Esophagus squamous epithelium (tissue), 5 donors: Measurements from ENCODE around the gene ANGPTL2. TPM values are rescaled to one million over a fixed set of nuclear protein-coding genes. Genes with fewer than 3 reads are reported as not detected.

Source experiments
- DNase-seq: peaks from one replicate; lab custom pipeline; 2025; lab: John Stamatoyannopoulos, UW
- H3K27ac ChIP-seq, 4 donors: fragments of 200-600 bp; sonication (generic); one replicate each; pipeline ENCODE4 v1.5.1; 2016 to 2019; ENCODE audit warnings: mild to moderate bottlenecking in 1 of 4
- H3K27me3 ChIP-seq, 4 donors: fragments of 200-600 bp; sonication (generic); 1 replicate in 3 of 4; 2 replicates in 1 of 4; pipeline versions ENCODE4 v1.5.1 to v1.6.0; 2017 to 2021; ENCODE audit warnings: antibody characterized with exemption in 1 of 4
- H3K36me3 ChIP-seq, 3 donors: fragments of 200-600 bp; sonication (generic); one replicate each; pipeline ENCODE4 v1.5.1; 2016 to 2019
- H3K4me1 ChIP-seq, 3 donors: fragments of 200-600 bp; sonication (generic); one replicate each; pipeline ENCODE4 v1.5.1; 2017 to 2019
- H3K4me3 ChIP-seq, 4 donors: fragments of 200-600 bp; sonication (generic); 1 replicate in 3 of 4; 2 replicates in 1 of 4; pipeline ENCODE4 v1.5.1; 2016 to 2019; ENCODE audit warnings: mild to moderate bottlenecking in 2 of 4, moderate library complexity in 1 of 4
- H3K9me3 ChIP-seq, 3 donors: fragments of 200-600 bp; sonication (generic); one replicate each; pipeline ENCODE4 v1.5.1; 2016 to 2019
- POLR2A ChIP-seq, 4 donors: fragments of 450-650 bp; IDR thresholded peaks; one replicate each; pipeline ENCODE4 v1.6.1; 2017; ENCODE audit warnings: antibody characterized with exemption in 4 of 4, mild to moderate bottlenecking in 4 of 4, moderate library complexity in 3 of 4
- WGBS, 2 donors: methylation state at CpG; one replicate each; pipeline ENCODE4 v1.1.5; 2018; 5-methylcytosine and 5-hydroxymethylcytosine counted together
- intact Hi-C: fragments of 100-400 bp; cut with DNase I; formaldehyde crosslinking; loops from one replicate; pipeline ENCODE4 v1.15.0; 2022
- total RNA-seq, 4 donors: library from RNA; depleted of rRNA; stranded (reverse); fragments of >200 nt; gene quantifications; one replicate each; pipeline ENCODE4 v1.1.0, GENCODE V29; 2016
- TF ChIP-seq, protein P1 (sequence below), 6 experiments: fragments of 450-650 bp in 4 of 6; fragments of 200-600 bp in 2 of 6; sonication (generic) in 2 of 6; IDR thresholded peaks; one replicate each; pipeline ENCODE4 v1.5.1; 2016 to 2019; ENCODE audit warnings: antibody characterized with exemption in 6 of 6, mild to moderate bottlenecking in 4 of 6, moderate library complexity in 4 of 6
- donor health status: DM: yes; HTN: yes; CAD: no.

Gene ANGPTL2
- total RNA-seq, 4 donors from 2014 or later: 2.4 to 24.6 (median 7.6) TPM

DNA sequence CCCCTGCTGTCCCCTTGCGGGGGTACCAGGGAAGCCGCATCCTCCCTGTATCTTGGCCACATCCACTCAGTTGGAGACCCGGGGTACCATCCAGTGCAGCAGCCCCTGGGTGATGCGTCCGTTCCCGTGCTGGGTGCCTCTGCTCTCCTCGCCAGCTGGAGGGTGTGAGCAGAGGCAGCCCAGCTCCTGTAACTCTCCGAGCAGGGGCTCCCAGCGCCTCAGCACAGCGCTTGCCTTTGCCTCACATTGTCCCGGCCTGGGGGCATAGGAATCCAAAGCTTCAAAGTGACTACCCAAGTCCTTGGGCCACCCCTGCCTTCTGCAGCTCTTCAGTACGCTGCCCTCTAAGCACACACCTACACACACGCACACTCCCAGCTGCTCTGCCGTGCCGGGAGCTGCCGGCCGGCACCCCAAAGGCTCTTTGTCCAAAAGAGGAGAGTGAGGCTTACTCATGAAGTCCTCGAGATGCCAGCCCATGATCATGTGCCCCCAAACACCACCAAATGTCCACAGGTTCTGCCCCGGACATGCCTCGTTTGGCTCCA, 733 bp downstream of the ANGPTL2 start:
- H3K4me1 ChIP-seq: peaks cover 18 to 74% (median 35%) of the 10 kb centered on the region in 3 donors
- TF ChIP-seq, protein P1, sequence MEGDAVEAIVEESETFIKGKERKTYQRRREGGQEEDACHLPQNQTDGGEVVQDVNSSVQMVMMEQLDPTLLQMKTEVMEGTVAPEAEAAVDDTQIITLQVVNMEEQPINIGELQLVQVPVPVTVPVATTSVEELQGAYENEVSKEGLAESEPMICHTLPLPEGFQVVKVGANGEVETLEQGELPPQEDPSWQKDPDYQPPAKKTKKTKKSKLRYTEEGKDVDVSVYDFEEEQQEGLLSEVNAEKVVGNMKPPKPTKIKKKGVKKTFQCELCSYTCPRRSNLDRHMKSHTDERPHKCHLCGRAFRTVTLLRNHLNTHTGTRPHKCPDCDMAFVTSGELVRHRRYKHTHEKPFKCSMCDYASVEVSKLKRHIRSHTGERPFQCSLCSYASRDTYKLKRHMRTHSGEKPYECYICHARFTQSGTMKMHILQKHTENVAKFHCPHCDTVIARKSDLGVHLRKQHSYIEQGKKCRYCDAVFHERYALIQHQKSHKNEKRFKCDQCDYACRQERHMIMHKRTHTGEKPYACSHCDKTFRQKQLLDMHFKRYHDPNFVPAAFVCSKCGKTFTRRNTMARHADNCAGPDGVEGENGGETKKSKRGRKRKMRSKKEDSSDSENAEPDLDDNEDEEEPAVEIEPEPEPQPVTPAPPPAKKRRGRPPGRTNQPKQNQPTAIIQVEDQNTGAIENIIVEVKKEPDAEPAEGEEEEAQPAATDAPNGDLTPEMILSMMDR (IDR thresholded peaks at IDR 0.05): no peak
- no peak for TF ChIP-seq POLR2A (IDR thresholded peaks at IDR 0.05)
- intact Hi-C loops: loop anchor here (5.0 kb wide), 1 partner anchor 76 kb away; no protein-coding TSS in a partner anchor

DNA sequence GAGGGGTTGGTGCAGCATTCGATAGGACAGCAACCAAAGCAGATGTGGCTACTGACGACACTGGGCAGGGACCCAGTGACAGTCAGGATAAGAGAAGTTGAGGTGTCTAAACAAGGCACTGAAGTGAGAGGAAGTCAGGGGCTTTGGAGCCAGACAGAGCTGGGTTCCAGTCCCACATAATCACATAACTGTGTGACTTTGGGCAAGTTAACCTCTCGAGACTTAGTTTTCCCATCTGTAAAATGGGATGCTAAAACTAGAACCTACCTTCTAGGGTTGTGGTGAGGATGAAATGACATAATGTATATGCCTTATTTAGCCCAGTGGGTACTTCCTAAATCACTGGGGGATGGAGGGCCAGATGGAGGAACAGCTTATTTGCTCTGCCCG, 3.1 kb downstream of the ANGPTL2 start:
- H3K27me3 ChIP-seq: peaks cover 0 to 5% (median 0%) of the 10 kb centered on the region in 4 donors
- WGBS, 2 donors: 72 to 84% methylated on average over 4 of the region's 4 CpGs
- no peak for DNase-seq
- no peak overlapping the region for H3K27ac ChIP-seq
- peaks cover 18 to 86% (median 35%) of the 10 kb centered on the region in 3 donors for H3K4me1 ChIP-seq
- H3K4me3 ChIP-seq: no peak overlapping the region
- H3K36me3 ChIP-seq: peaks cover 0 to 6% (median 0%) of the 10 kb centered on the region in 3 donors
- TF ChIP-seq POLR2A (IDR thresholded peaks at IDR 0.05): no peak
- TF ChIP-seq, protein P1 (IDR thresholded peaks at IDR 0.05): no peak
- intact Hi-C loops: no loop called here
- H3K9me3 ChIP-seq: no peaks in the 10 kb centered on the region

More for the DNA sequence above, 733 bp downstream of the ANGPTL2 start:
- H3K27me3 ChIP-seq: peaks cover 0 to 5% (median 0%) of the 10 kb centered on the region in 4 donors
- WGBS, 2 donors: 30 to 42% methylated on average over 10 to 11 of the region's 20 CpGs
- peak overlapping the region; percentile 32 to 69 (median 60) for H3K4me3 ChIP-seq
- H3K27ac ChIP-seq: peak overlapping the region; percentile 79 to 96 (median 92)
- H3K9me3 ChIP-seq: no peaks in the 10 kb centered on the region
- no peak for DNase-seq
- H3K36me3 ChIP-seq: peaks cover 0 to 6% (median 0%) of the 10 kb centered on the region in 3 donors

DNA sequence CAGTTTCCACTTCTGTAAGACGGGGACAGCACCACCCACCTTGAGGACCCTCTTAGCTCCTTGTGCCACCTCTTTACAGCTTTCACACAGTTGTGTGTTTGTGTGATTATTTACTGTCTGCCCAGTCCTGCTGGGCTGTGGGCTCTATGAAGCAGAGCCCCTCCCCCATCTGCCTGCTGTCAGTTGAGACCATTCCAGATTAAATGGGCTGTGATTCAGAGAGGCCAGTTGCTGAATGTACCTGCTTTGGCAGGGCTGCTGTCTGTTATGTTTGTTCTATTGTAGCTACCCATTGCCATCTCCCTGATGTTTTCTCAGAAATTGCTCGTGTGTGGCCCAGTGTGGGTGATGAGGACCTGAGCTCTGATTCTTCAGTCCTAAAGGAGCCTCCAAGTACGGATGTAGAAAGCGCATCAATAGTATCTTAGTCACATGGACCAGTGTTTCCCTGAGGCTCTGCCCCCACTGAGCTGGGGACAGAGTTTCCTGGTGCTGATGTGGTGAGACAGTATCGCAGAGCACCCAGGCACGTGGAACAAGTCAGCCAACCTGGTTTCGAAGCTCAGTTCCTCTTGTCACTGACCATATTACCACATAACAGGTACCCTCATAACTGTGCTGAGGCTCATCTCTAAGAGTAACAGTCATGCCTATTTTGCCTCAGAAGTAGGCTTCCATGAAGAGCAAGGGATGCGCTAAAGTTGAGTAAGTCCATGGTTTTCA, 3.7 kb downstream of the ANGPTL2 start:
- Histone ChIP-seq H3K27ac (no peak overlapping the region), H3K4me1 (peaks cover 18 to 84% (median 34%) of the 10 kb centered on the region in 3 donors), H3K4me3 (no peak overlapping the region), H3K9me3 (no peaks in the 10 kb centered on the region), H3K27me3 (peaks cover 0 to 5% (median 0%) of the 10 kb centered on the region in 4 donors), H3K36me3 (peaks cover 0 to 6% (median 0%) of the 10 kb centered on the region in 3 donors)
- no peak for DNase-seq
- WGBS, 2 donors: 69 to 89% methylated on average over 7 to 8 of the region's 8 CpGs
- intact Hi-C loops: no loop called here
- no peak for TF ChIP-seq POLR2A (IDR thresholded peaks at IDR 0.05)
- TF ChIP-seq, protein P1 (IDR thresholded peaks at IDR 0.05): no peak

DNA sequence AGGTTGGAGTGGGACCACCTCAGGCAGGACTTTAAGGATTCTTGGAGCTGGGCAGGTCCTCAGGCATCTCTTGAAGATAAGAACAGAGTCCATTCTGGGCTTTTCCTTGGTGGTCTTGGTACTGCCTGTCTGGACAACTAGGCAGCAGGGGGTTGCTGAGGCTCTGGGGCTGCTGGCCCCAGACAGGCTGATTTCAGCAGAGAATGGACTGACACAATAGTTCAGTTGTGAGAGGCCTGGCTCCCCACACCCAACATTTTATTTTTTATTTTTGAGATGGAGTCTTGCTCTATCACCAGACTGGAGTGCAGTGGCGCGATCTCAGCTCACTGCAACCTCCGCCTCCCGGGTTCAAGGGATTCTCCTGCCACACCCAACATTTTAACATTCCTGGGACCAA, 4.6 kb downstream of the ANGPTL2 start:
- peaks cover 14 to 84% (median 32%) of the 10 kb centered on the region in 3 donors for H3K4me1 ChIP-seq
- no peak overlapping the region for H3K27ac ChIP-seq

More for the DNA sequence above, 4.6 kb downstream of the ANGPTL2 start:
- TF ChIP-seq, protein P1 (IDR thresholded peaks at IDR 0.05): no peak
- TF ChIP-seq POLR2A (IDR thresholded peaks at IDR 0.05): no peak
- Histone ChIP-seq H3K9me3 (no peaks in the 10 kb centered on the region), H3K27me3 (peaks cover 0 to 5% (median 0%) of the 10 kb centered on the region in 4 donors), H3K36me3 (peaks cover 0 to 6% (median 0%) of the 10 kb centered on the region in 3 donors), H3K4me3 (no peak overlapping the region)
- DNase-seq: no peak
- intact Hi-C loops: no loop called here
- 91 to 92% methylated on average over 2 to 4 of the region's 4 CpGs for WGBS, 2 donors
